ENCODE measurements around the gene CASZ1. TPM values are rescaled to one million over a fixed set of nuclear protein-coding genes. Genes with fewer than 3 reads are reported as not detected.

CASZ1 gene
- total RNA-seq, 8 experiments from 2014 or later, result 0.46 to 15.1 (median 6.4) TPM

- H3K4me1 ChIP-seq (replicated peaks in 1 of 2), result peaks cover 8 to 34% of the 10 kb centered on the region in 2 donors
- 60 to 95% (median 87%) methylated on average over 1 to 18 of the region's 32 CpGs for WGBS, 10 experiments
- in situ Hi-C loops (cut with MboI; ENCODE audit: low pct_unique_long_range_greater_than_20kb in 2 of 9, low sequenced_read_pairs in 9 of 9, unreplicated experiment in 9 of 9), result no loop called here
- ATAC-seq (replicated peaks in 6 of 8), result peak in 2 of 8 experiments; percentile 29 to 56
- H3K4me3 ChIP-seq, result no peak overlapping the region
- H3K27ac ChIP-seq, result no peak overlapping the region
Observed at GRCh38 chr1:10644307-10645128, 151.9 kb downstream of the CASZ1 start.

- in situ Hi-C loops (cut with MboI; ENCODE audit: low pct_unique_long_range_greater_than_20kb in 2 of 9, low sequenced_read_pairs in 9 of 9, unreplicated experiment in 9 of 9), result no loop called here
- no peak for ATAC-seq (replicated peaks in 6 of 8)
- H3K4me1 ChIP-seq (replicated peaks in 1 of 2), result peaks cover 5 to 27% of the 10 kb centered on the region in 2 donors
- 49 to 89% (median 80%) methylated on average over 2 to 12 of the region's 17 CpGs; no CpG with 5 or more reads in 4 of the 10 experiments for WGBS, 10 experiments
- no peak overlapping the region for H3K27ac ChIP-seq
- no peak overlapping the region for H3K4me3 ChIP-seq
Observed at GRCh38 chr1:10643607-10644306, 152.7 kb downstream of the CASZ1 start.

- H3K4me1 ChIP-seq (replicated peaks in 1 of 2), result peaks cover 5 to 23% of the 10 kb centered on the region in 2 donors
- peak in 3 of 8 experiments; percentile 10 to 53 (median 46) for ATAC-seq (replicated peaks in 6 of 8)
- H3K27ac ChIP-seq, result no peak overlapping the region
- no peak overlapping the region for H3K4me3 ChIP-seq
- in situ Hi-C loops (cut with MboI; ENCODE audit: low pct_unique_long_range_greater_than_20kb in 2 of 9, low sequenced_read_pairs in 9 of 9, unreplicated experiment in 9 of 9), result no loop called here
- WGBS, 10 experiments, result 22 to 95% (median 58%) methylated on average over 2 to 16 of the region's 31 CpGs; no CpG with 5 or more reads in 3 of the 10 experiments
Observed at GRCh38 chr1:10642403-10643080, 153.9 kb downstream of the CASZ1 start.

- H3K4me3 ChIP-seq, result no peak overlapping the region
Observed at GRCh38 chr1:10641976-10642375, 154.5 kb downstream of the CASZ1 start.

GRCh38 chr1:10640843-10641553, 155.4 kb downstream of the CASZ1 start:
- in situ Hi-C loops (cut with MboI; ENCODE audit: low pct_unique_long_range_greater_than_20kb in 2 of 9, low sequenced_read_pairs in 9 of 9, unreplicated experiment in 9 of 9), result no loop called here
- ATAC-seq (replicated peaks in 6 of 8), result peak in 2 of 8 experiments; percentile 4 to 7
- H3K27ac ChIP-seq, result no peak overlapping the region
- peaks cover 5 to 23% of the 10 kb centered on the region in 2 donors for H3K4me1 ChIP-seq (replicated peaks in 1 of 2)
- no peak overlapping the region for H3K4me3 ChIP-seq
- WGBS, 10 experiments, result 57 to 92% (median 76%) methylated on average over 2 to 6 of the region's 16 CpGs; no CpG with 5 or more reads in 5 of the 10 experiments

More at GRCh38 chr1:10641976-10642375, 154.5 kb downstream of the CASZ1 start:
- Histone ChIP-seq H3K4me1 (replicated peaks in 1 of 2) (peaks cover 5 to 23% of the 10 kb centered on the region in 2 donors), H3K27ac (no peak overlapping the region)
- 10 to 86% (median 46%) methylated on average over 4 to 10 of the region's 24 CpGs; no CpG with 5 or more reads in 7 of the 10 experiments for WGBS, 10 experiments
- in situ Hi-C loops (cut with MboI; ENCODE audit: low pct_unique_long_range_greater_than_20kb in 2 of 9, low sequenced_read_pairs in 9 of 9, unreplicated experiment in 9 of 9), result no loop called here
- ATAC-seq (replicated peaks in 6 of 8), result peak in 1 of 8 experiments; percentile 14

GRCh38 chr1:10639775-10640578, 156.5 kb downstream of the CASZ1 start:
- no peak overlapping the region for H3K27ac ChIP-seq
- peak overlapping the region in 1 of 5 donors; percentile 36 for H3K4me3 ChIP-seq
- in situ Hi-C loops (cut with MboI; ENCODE audit: low pct_unique_long_range_greater_than_20kb in 2 of 9, low sequenced_read_pairs in 9 of 9, unreplicated experiment in 9 of 9), result no loop called here
- 6 to 73% (median 49%) methylated on average over 3 to 37 of the region's 45 CpGs; no CpG with 5 or more reads in 5 of the 10 experiments for WGBS, 10 experiments
- ATAC-seq (replicated peaks in 6 of 8), result peak in 4 of 8 experiments; percentile 5 to 46 (median 10)
- peaks cover 5 to 23% of the 10 kb centered on the region in 2 donors for H3K4me1 ChIP-seq (replicated peaks in 1 of 2)

- Histone ChIP-seq H3K4me3 (peak overlapping the region in 4 of 5 donors; percentile 15 to 36 (median 30)), H3K27ac (no peak overlapping the region), H3K4me1 (replicated peaks in 1 of 2) (peaks cover 5 to 23% of the 10 kb centered on the region in 2 donors)
- peak in 4 of 8 experiments; percentile 2 to 53 (median 44) for ATAC-seq (replicated peaks in 6 of 8)
- in situ Hi-C loops (cut with MboI; ENCODE audit: low pct_unique_long_range_greater_than_20kb in 2 of 9, low sequenced_read_pairs in 9 of 9, unreplicated experiment in 9 of 9), result no loop called here
- 4 to 100% (median 60%) methylated on average over 1 to 46 of the region's 108 CpGs; no CpG with 5 or more reads in 3 of the 10 experiments for WGBS, 10 experiments
Observed at GRCh38 chr1:10639011-10639774, 157.3 kb downstream of the CASZ1 start.

- Histone ChIP-seq H3K27ac (no peak overlapping the region), H3K4me1 (replicated peaks in 1 of 2) (peaks cover 5 to 23% of the 10 kb centered on the region in 2 donors), H3K4me3 (peak overlapping the region in 4 of 5 donors; percentile 15 to 36 (median 30))
- peak in 4 of 8 experiments; percentile 5 to 43 (median 33) for ATAC-seq (replicated peaks in 6 of 8)
- in situ Hi-C loops (cut with MboI; ENCODE audit: low pct_unique_long_range_greater_than_20kb in 2 of 9, low sequenced_read_pairs in 9 of 9, unreplicated experiment in 9 of 9), result no loop called here
- 5 to 92% methylated on average over 4 to 23 of the region's 57 CpGs; no CpG with 5 or more reads in 8 of the 10 experiments for WGBS, 10 experiments
Observed at GRCh38 chr1:10638559-10639005, 157.9 kb downstream of the CASZ1 start.

GRCh38 chr1:10637834-10638558, 158.4 kb downstream of the CASZ1 start:
- in situ Hi-C loops (cut with MboI; ENCODE audit: low pct_unique_long_range_greater_than_20kb in 2 of 9, low sequenced_read_pairs in 9 of 9, unreplicated experiment in 9 of 9), result no loop called here
- Histone ChIP-seq H3K4me1 (replicated peaks in 1 of 2) (peaks cover 5 to 25% of the 10 kb centered on the region in 2 donors), H3K27ac (no peak overlapping the region), H3K4me3 (peak overlapping the region in 3 of 5 donors; percentile 28 to 36 (median 31))
- peak in 4 of 8 experiments; percentile 18 to 50 (median 22) for ATAC-seq (replicated peaks in 6 of 8)
- WGBS, 10 experiments, result 22 to 100% (median 60%) methylated on average over 1 to 14 of the region's 29 CpGs; no CpG with 5 or more reads in 2 of the 10 experiments

GRCh38 chr1:10637400-10637799, 159.0 kb downstream of the CASZ1 start:
- Histone ChIP-seq H3K4me3 (no peak overlapping the region), H3K27ac (no peak overlapping the region), H3K4me1 (replicated peaks in 1 of 2) (peaks cover 4 to 29% of the 10 kb centered on the region in 2 donors)
- in situ Hi-C loops (cut with MboI; ENCODE audit: low pct_unique_long_range_greater_than_20kb in 2 of 9, low sequenced_read_pairs in 9 of 9, unreplicated experiment in 9 of 9), result no loop called here
- 71 to 100% (median 79%) methylated on average over 1 to 9 of the region's 9 CpGs; no CpG with 5 or more reads in 6 of the 10 experiments for WGBS, 10 experiments
- no peak for ATAC-seq (replicated peaks in 6 of 8)

Data from motor neuron (in vitro differentiated cells).